IMR-90 (cell line): ENCODE measurements around the gene CHMP6. TPM values are rescaled to one million over a fixed set of nuclear protein-coding genes. Genes with fewer than 3 reads are reported as not detected.

Experiments
- ATAC-seq: fragments of 200-7000 bp; cut with Tn5 transposase; 2 replicates; pipeline ENCODE4 v1.9.1; 2020; ENCODE audit warnings: low read depth, mild to moderate bottlenecking, moderate library complexity
- BruUV-seq: library from RNA; stranded (reverse); fragments of 400-500 nt; replicated peaks from 2 replicates; lab custom pipeline; 2021; lab: Mats Ljungman, UMichigan
- CTCF ChIA-PET: fragments of 300-600 bp; formaldehyde crosslinking; extraction: SDS; loops from one replicate; lab custom pipeline; 2021; ENCODE audit warnings: antibody characterized with exemption; lab: Yijun Ruan, JAX
- POLR2A ChIA-PET: fragments of 300-600 bp; sonication (Branson Sonifier 250); formaldehyde crosslinking; loops from one replicate; lab custom pipeline; 2022; ENCODE audit warnings: antibody characterized with exemption; ENCODE audit not compliant: unreplicated experiment; lab: Charles Lee
- DNase-seq: peaks from one replicate; pipeline ENCODE4 v3.0.0; 2013
- H2AFZ ChIP-seq: replicated peaks from 2 replicates; pipeline ENCODE3; 2013; ENCODE audit warnings: low read length, mild to moderate bottlenecking; ENCODE audit not compliant: poor library complexity
- H2AK5ac ChIP-seq: 2 replicates; pipeline ENCODE4 v1.6.1; 2013; ENCODE audit warnings: low read depth, low read length, inconsistent platforms
- H2AK9ac ChIP-seq: replicated peaks from 2 replicates; pipeline ENCODE3; 2013; ENCODE audit warnings: mild to moderate bottlenecking, low read depth, low read length, moderate library complexity; ENCODE audit not compliant: poor library complexity
- H2BK120ac ChIP-seq: 2 replicates; pipeline ENCODE4 v1.6.1; 2013; ENCODE audit warnings: low read depth, low read length, inconsistent platforms
- H2BK15ac ChIP-seq: 3 replicates; pipeline ENCODE4 v1.6.1; 2013; ENCODE audit warnings: low read depth, low read length, inconsistent platforms
- H2BK20ac ChIP-seq: 2 replicates; pipeline ENCODE4 v1.6.1; 2013; ENCODE audit warnings: low read depth, mild to moderate bottlenecking, inconsistent platforms, low read length, moderate library complexity
- H2BK5ac ChIP-seq: 2 replicates; pipeline ENCODE4 v1.6.1; 2013; ENCODE audit warnings: mild to moderate bottlenecking, low read depth, low read length, inconsistent platforms; ENCODE audit not compliant: poor library complexity, severe bottlenecking
- H3K14ac ChIP-seq: replicated peaks from 2 replicates; pipeline ENCODE4 v1.6.1; 2013; ENCODE audit warnings: low read depth, low read length, inconsistent platforms
- H3K18ac ChIP-seq: 2 replicates; pipeline ENCODE4 v1.6.1; 2013; ENCODE audit warnings: low read depth, low read length, control low read depth
- H3K23ac ChIP-seq: 2 replicates; pipeline ENCODE4 v1.6.1; 2013; ENCODE audit warnings: low read depth, low read length, inconsistent platforms
- H3K27ac ChIP-seq: 2 replicates; pipeline ENCODE4 v1.5.1; 2013; ENCODE audit warnings: mild to moderate bottlenecking, control low read depth, low read length; ENCODE audit not compliant: insufficient read depth
- H3K27me3 ChIP-seq: 2 replicates; pipeline ENCODE4 v1.6.1; 2013; ENCODE audit warnings: low read length; ENCODE audit not compliant: control insufficient read depth, insufficient read depth
- H3K36me3 ChIP-seq: 2 replicates; pipeline ENCODE4 v1.6.1; 2013; ENCODE audit warnings: low read length, mixed read lengths; ENCODE audit not compliant: control insufficient read depth, insufficient read depth
- H3K4ac ChIP-seq: 2 replicates; pipeline ENCODE4 v1.6.1; 2013; ENCODE audit warnings: low read depth, low read length, inconsistent platforms
- H3K4me1 ChIP-seq: 2 replicates; pipeline ENCODE4 v1.6.1; 2013; ENCODE audit warnings: low read length, mixed read lengths; ENCODE audit not compliant: control insufficient read depth, insufficient read depth
- H3K4me2 ChIP-seq: 2 replicates; pipeline ENCODE4 v1.6.1; 2013; ENCODE audit warnings: low read depth, mild to moderate bottlenecking, control low read depth, low read length, moderate library complexity
- H3K4me3 ChIP-seq: 2 replicates; pipeline ENCODE4 v1.5.1; 2013; ENCODE audit warnings: low read depth, mild to moderate bottlenecking, control low read depth, low read length, moderate library complexity; ENCODE audit not compliant: insufficient read depth
- H3K56ac ChIP-seq: 2 replicates; pipeline ENCODE4 v1.6.1; 2013; ENCODE audit warnings: low read length, inconsistent platforms; ENCODE audit not compliant: insufficient read depth; ENCODE audit errors: extremely low read depth
- H3K79me1 ChIP-seq, 2 experiments: 2 replicates each; pipeline ENCODE4 v1.6.1; 2013; ENCODE audit warnings: low read length in 2 of 2, inconsistent platforms in 1 of 2, low read depth in 1 of 2
- H3K9ac ChIP-seq: 2 replicates; pipeline ENCODE4 v1.6.1; 2013; ENCODE audit warnings: low read depth, low read length, control low read depth
- H3K9me1 ChIP-seq: 2 replicates; pipeline ENCODE4 v1.6.1; 2013; ENCODE audit warnings: low read length, inconsistent platforms; ENCODE audit not compliant: insufficient read depth
- H3K9me3 ChIP-seq: 2 replicates; pipeline ENCODE4 v1.6.1; 2013; ENCODE audit warnings: low read length; ENCODE audit not compliant: control insufficient read depth, insufficient read depth
- H4K20me1 ChIP-seq: 2 replicates; pipeline ENCODE4 v1.6.1; 2013; ENCODE audit warnings: low read length, inconsistent platforms; ENCODE audit not compliant: insufficient read depth
- H4K5ac ChIP-seq: 2 replicates; pipeline ENCODE4 v1.6.1; 2013; ENCODE audit warnings: mild to moderate bottlenecking, low read depth, low read length, control low read depth
- H4K8ac ChIP-seq, 2 experiments: 2 replicates each; pipeline ENCODE4 v1.6.1; 2013; ENCODE audit warnings: low read depth in 2 of 2, low read length in 2 of 2, control low read depth in 1 of 2, inconsistent platforms in 1 of 2
- H4K91ac ChIP-seq: 2 replicates; pipeline ENCODE4 v1.6.1; 2013; ENCODE audit warnings: low read depth, low read length, inconsistent platforms; ENCODE audit not compliant: insufficient read depth
- CEBPB ChIP-seq: IDR thresholded peaks from 2 replicates; pipeline ENCODE4 v1.6.1; 2012; ENCODE audit warnings: low read depth, low read length, improper control_type of control experiment
- FOS ChIP-seq: fragments of 150-350 bp; IDR thresholded peaks from 2 replicates; pipeline ENCODE4 v1.6.1; 2016; ENCODE audit warnings: low read depth, low read length
- MAZ ChIP-seq: IDR thresholded peaks from 2 replicates; pipeline ENCODE4 v1.6.1; 2012; ENCODE audit warnings: low read depth, mild to moderate bottlenecking, low read length, improper control_type of control experiment, moderate library complexity, borderline replicate concordance
- WGBS, 2 experiments: methylation state at CpG; one replicate each; pipeline versions ENCODE4 v1.1.5 to v1.1.7; 2013; ENCODE audit warnings: missing lambda C conversion rate in 2 of 2; ENCODE audit not compliant: insufficient read length in 1 of 2; ENCODE audit errors: extremely low coverage in 2 of 2; 5-methylcytosine and 5-hydroxymethylcytosine counted together
- dilution Hi-C: fragments of 300-500 bp; cut with HindIII; formaldehyde crosslinking; loops from one replicate; pipeline ENCODE4 v1.14.3; 2018; ENCODE audit warnings: low sequenced_read_pairs; ENCODE audit not compliant: unreplicated experiment
- in situ Hi-C: fragments of 300-500 bp; cut with MboI; formaldehyde crosslinking; loops from 3 replicates; pipeline ENCODE4 v1.14.3; 2019; ENCODE audit warnings: low sequenced_read_pairs, inconsistent platforms, mixed read lengths
- intact Hi-C: fragments of 100-400 bp; cut with micrococcal nuclease; formaldehyde crosslinking; loops from 2 replicates; pipeline ENCODE4 v1.10.0; 2022
- polyA plus RNA-seq, 3 experiments: library from polyadenylated mRNA; depleted of rRNA; stranded (reverse); fragments of >200 nt; gene quantifications; 2 replicates each; pipeline ENCODE4 v1.2.3, GENCODE V29; 2012; ENCODE audit warnings: low replicate concordance in 1 of 3
- total RNA-seq: library from RNA; depleted of rRNA; stranded (reverse); fragments of >200 nt; gene quantifications from 2 replicates; pipeline ENCODE4 v1.2.3, GENCODE V29; 2012
- TF ChIP-seq, protein P1 (sequence below): fragments of 150-350 bp; IDR thresholded peaks from 2 replicates; pipeline ENCODE4 v1.6.1; 2017; ENCODE audit warnings: mild to moderate bottlenecking, antibody characterized with exemption, low read length, low read depth

Gene CHMP6
- total and polyA plus RNA-seq, 2 of the 4 experiments (the other 2 are of a cell fraction), result 5.0 to 40.3 TPM

GRCh38 chr17:80997424-80998117 is 5.9 kb downstream of the CHMP6 start:
- Histone ChIP-seq H3K27me3 (no peaks in the 10 kb centered on the region), H2BK5ac (peak overlapping the region; percentile 42), H3K56ac (no peak overlapping the region), H3K4me2 (no peak overlapping the region), H3K4me3 (no peak overlapping the region), H4K8ac (no peak overlapping the region), H3K4me1 (peaks cover 7% of the 10 kb centered on the region), H3K4ac (no peak overlapping the region), H2BK20ac (no peak overlapping the region), H3K9me3 (no peaks in the 10 kb centered on the region), H3K36me3 (peaks cover 49% of the 10 kb centered on the region), H2AFZ (no peak overlapping the region), H2BK15ac (no peak overlapping the region), H3K9me1 (no peaks in the 10 kb centered on the region), H3K9ac (no peak overlapping the region), H3K27ac (no peak overlapping the region), H4K20me1 (peaks cover 6% of the 10 kb centered on the region), H2BK120ac (no peak overlapping the region), H3K23ac (no peak overlapping the region), H2AK9ac (peak overlapping the region; percentile 37), H2AK5ac (no peak overlapping the region; the same call in 1 of the 2 replicates), H3K79me1 (peaks cover 5 to 18% of the 10 kb centered on the region in 2 experiments; a peak in 3 of 4 replicates), H3K14ac (no peak overlapping the region), H4K91ac (no peak overlapping the region), H4K5ac (no peak overlapping the region), H3K18ac (no peak overlapping the region)
- ChIA-PET CTCF (no interaction called here), POLR2A (no interaction called here)
- intact Hi-C loops, result no loop called here
- ATAC-seq (no peak), DNase-seq (no peak)
- in situ Hi-C loops, result no loop called here
- dilution Hi-C loops, result no loop called here
- WGBS, 2 experiments, result 88% methylated on average over 24 of the region's 32 CpGs; no CpG with 5 or more reads in 1 of the 2 experiments
- TF ChIP-seq MAZ, result no peak
- TF ChIP-seq FOS, result 0 out of 2 replicates have a peak, but pooled peaks have one; percentile 6
- no peak for TF ChIP-seq CEBPB
- TF ChIP-seq, protein P1, sequence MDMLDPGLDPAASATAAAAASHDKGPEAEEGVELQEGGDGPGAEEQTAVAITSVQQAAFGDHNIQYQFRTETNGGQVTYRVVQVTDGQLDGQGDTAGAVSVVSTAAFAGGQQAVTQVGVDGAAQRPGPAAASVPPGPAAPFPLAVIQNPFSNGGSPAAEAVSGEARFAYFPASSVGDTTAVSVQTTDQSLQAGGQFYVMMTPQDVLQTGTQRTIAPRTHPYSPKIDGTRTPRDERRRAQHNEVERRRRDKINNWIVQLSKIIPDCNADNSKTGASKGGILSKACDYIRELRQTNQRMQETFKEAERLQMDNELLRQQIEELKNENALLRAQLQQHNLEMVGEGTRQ, result no peak
- BruUV-seq, result no TSS peak
